Measurements from ENCODE around the gene MEAK7. TPM values are rescaled to one million over a fixed set of nuclear protein-coding genes. Genes with fewer than 3 reads are reported as not detected.

The MEAK7 gene
- total RNA-seq, 1 experiment from 2014 or later = 21.5 TPM

- peaks cover under 1% of the 10 kb centered on the region; the same call in 1 of the 2 replicates for H3K27me3 Mint-ChIP-seq (ENCODE audit: low read depth)
- Histone ChIP-seq H3K9me3 (ENCODE audit: control insufficient read depth, low read depth, low read length) (no peaks in the 10 kb centered on the region), H3K23ac (ENCODE audit: insufficient read length, low read depth, low read length) (no peak overlapping the region), H2BK20ac (ENCODE audit: low read depth, low read length, poor library complexity, severe bottlenecking) (no peak overlapping the region), H2BK120ac (ENCODE audit: low read depth, low read length, poor library complexity, severe bottlenecking) (no peak overlapping the region), H3K14ac (ENCODE audit: insufficient read depth, low read length) (no peak overlapping the region; the same call in 1 of the 2 replicates), H3K18ac (ENCODE audit: insufficient read length, low read depth, low read length) (no peak overlapping the region), H2AFZ (ENCODE audit: low read length) (no peak overlapping the region), H2BK5ac (ENCODE audit: insufficient read length, low read length) (no peak overlapping the region), H3K79me2 (ENCODE audit: insufficient read depth, low read length) (no peaks in the 10 kb centered on the region), H3K4me2 (ENCODE audit: insufficient read depth, insufficient read length, low read length) (no peak overlapping the region), H3K27ac (ENCODE audit: insufficient read length, low read depth, low read length) (no peak overlapping the region), H2BK15ac (ENCODE audit: low read depth, low read length) (no peak overlapping the region), H4K8ac (replicated peaks; ENCODE audit: insufficient read length, low read depth, low read length) (no peak overlapping the region), H3K27me3 (ENCODE audit: insufficient read depth, low read length) (no peaks in the 10 kb centered on the region), H3T11ph (ENCODE audit: low read length) (no peak overlapping the region), H4K20me1 (ENCODE audit: control insufficient read depth, insufficient read depth, insufficient read length) (no peaks in the 10 kb centered on the region), H3K9ac (ENCODE audit: extremely low read depth, insufficient read length, low read length) (no peak overlapping the region), H3K79me1 (ENCODE audit: insufficient read depth, low read depth, low read length, poor library complexity, severe bottlenecking) (no peaks in the 10 kb centered on the region), H4K5ac (ENCODE audit: insufficient read length, low read depth, low read length) (no peak overlapping the region), H3K56ac (ENCODE audit: insufficient read length, low read depth, low read length) (no peak overlapping the region), H3K4me1 (ENCODE audit: insufficient read depth, low read length) (no peaks in the 10 kb centered on the region), H2BK12ac (ENCODE audit: insufficient read length, low read depth, low read length) (no peak overlapping the region), H3K4ac (ENCODE audit: low read depth, low read length) (no peak overlapping the region), H4K91ac (ENCODE audit: insufficient read length, low read depth, low read length) (no peak overlapping the region), H2AK5ac (ENCODE audit: insufficient read length, low read length) (no peak overlapping the region), H3K23me2 (ENCODE audit: insufficient read length, low read depth, low read length, poor library complexity, severe bottlenecking) (no peaks in the 10 kb centered on the region)
- H3K4me3 Mint-ChIP-seq = no peak overlapping the region
- peaks cover 14% of the 10 kb centered on the region in 2 experiments for H3K9me3 Mint-ChIP-seq
- peak overlapping the region in 1 of 3 experiments; percentile 90; a peak in 1 of 7 replicates for H3K27ac Mint-ChIP-seq
- peak; percentile 23 for DNase-seq
- WGBS (ENCODE audit: extremely low coverage, insufficient read length, low lambda C conversion rate) = no CpG with 5 or more reads among the region's 24 CpGs
- peaks cover 19 to 40% (median 20%) of the 10 kb centered on the region in 3 experiments for H3K36me3 Mint-ChIP-seq (ENCODE audit: insufficient read depth in 1 of 3, low read depth in 3 of 3)
- H3K4me1 Mint-ChIP-seq = no peaks in the 10 kb centered on the region
- no peak for TF ChIP-seq CTCF (conservative IDR thresholded peaks at IDR 0.05)
These were observed 41.9 kb downstream of the MEAK7 start for GRCh38 chr16:84462296-84463210.
